NCI-H524 (cell line): ENCODE measurements around the gene ETS1.

ENCODE experiments used
- DNase-seq, 2 experiments: peaks; one replicate each; lab custom pipeline; 2025; lab: John Stamatoyannopoulos, UW

ETS1 gene

DNA sequence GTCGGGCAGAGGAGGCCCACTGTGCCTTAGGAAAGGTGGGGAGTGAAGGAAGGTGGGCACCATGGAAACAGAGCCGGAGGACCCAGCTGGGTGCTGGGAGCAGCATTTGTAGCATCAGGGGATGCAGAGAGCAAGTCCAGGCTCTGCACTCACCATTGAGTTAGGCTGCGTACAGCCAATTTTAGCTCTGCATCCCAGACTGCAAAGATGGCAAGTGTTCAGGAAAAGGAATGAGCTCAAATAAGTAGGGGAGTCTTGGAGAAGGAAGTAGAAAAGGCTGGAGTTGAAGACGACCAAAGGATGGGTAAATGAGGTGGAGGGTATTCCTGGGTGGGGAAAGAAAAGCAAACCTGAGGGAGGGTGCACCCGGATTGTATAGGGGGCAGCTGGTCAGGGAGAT lies 31.6 kb upstream of the ETS1 start:
- DNase-seq = no peak

DNA sequence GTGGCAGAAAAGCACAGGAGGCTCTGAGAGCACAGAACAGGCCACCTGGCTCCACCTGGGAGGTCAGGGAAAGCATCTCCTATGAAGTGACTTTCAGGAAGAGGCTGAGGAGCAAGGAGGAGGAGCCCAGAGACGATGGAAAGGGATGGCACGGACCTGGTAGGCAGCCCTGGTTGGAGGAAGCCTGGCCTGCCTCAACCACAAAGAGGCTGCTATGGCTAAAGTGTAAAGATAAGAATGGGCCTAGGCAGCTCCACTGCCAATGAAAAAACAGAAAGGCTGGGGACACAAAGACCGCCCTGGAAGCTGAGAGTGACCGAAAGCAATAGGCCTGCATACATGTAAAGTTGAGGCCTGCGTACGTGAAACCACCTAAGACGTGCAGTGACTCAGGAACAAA lies 31.2 kb upstream of the ETS1 start:
- no peak for DNase-seq

DNA sequence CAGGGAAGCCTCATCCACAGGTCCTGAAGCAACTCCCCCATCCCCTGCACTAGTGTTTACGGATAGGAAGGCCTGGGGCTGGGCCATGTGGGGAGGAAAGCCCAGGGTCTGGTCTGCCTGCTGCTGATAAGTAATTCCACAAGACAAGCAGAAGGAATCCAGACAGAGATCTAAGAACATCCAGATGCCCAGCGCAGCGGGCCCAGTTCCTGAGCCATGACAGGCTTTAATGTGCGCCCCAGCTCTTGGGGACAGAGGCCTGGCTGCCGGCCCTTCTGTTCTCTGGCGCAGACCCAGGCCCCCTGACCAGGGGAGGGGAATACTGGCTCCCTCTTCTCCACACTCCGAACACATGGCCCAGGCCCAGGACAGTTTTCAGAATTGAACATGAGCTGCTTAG lies 28.8 kb upstream of the ETS1 start:
- no peak for DNase-seq

DNA sequence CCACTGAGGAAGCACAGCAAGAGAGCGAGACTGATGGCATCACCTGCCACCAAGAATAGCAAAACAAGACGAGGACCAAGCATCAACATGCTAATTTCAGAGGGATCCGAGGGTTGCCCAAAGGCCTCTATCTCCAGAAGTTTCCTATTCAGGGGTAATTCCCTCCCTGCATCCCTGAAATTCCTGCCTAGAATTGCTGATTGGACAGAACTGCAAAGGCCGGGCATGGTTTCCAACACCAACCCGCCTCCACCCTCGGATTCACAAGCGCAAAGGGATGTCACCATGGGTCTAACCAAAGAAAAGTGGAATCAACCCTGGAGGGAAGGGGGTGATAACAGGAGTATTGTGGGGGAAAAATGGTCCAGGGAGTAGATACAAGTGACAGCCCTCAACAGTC lies 28.3 kb upstream of the ETS1 start:
- no peak for DNase-seq

DNA sequence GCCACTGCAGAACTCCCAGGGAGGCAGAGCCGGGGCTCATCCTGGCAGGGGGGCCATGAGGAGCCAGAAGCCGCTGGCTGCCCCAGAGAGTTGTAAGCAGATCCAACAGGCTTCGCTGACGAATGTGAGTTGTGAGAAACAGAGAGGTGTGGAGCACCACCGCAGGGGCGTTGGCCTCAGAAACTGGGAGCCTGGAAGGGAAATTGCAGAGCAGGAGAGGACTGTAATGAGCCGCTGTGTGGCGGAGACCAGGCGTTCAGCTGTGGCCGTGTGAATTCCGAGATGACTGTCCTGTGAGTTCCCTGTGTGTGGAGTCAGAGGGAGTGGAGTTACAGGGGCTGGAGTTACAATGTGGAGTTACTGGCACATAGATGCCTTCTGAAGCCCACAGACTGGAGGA lies 27.7 kb upstream of the ETS1 start:
- DNase-seq = no peak

DNA sequence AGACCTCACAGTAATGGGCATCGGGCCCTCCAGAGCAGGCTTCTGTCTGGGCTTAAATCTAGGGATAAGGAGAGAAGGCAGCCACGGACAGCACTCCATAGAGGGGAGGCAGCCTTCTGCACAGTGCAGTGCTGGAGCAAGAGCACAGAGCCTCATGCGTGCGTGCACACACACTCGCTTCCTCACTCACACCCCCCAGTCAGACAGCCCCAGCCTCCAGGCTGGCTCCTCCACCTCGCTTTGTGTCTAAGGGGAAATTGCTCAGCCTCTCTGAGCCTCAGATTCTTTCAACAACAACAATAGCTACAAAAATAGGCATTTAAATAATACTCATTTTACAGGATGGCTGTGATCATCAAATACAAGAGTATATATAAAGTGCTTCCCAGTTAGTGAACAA lies 26.7 kb upstream of the ETS1 start:
- no peak for DNase-seq

DNA sequence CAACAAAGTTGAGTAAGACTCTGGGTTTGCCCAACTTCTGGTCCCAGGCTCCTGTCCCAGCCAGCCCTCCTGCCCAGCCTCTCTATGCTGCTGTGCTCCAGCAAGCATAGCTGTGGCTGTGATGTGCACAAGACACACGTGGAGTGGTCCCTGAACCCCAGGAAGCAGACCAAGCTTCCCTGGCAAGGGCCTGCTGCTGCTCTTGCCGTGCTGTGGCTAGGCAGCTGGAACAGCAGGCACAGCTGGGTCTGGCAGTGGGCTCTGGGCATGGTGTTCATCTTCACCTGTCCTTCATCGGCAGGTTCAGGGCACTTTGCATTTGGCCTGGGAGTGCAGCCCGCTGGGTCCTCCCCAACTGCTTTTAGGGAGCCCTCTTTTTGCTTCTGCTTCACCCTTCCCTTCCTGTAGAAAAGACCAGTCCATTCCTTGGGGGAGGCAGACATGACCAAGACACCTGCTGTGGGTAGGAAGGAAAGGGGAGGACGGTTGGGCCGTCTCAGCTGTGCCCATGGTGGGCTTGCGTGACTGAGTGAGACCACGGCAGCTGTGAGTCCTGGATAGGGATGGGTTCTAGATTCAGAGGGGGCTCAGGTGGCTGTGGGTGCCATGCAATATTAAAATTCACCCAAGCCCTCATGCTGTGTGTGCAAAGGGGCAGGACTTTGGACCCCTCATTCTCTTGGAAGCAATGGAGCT lies 26.1 kb upstream of the ETS1 start:
- no peak for DNase-seq

DNA sequence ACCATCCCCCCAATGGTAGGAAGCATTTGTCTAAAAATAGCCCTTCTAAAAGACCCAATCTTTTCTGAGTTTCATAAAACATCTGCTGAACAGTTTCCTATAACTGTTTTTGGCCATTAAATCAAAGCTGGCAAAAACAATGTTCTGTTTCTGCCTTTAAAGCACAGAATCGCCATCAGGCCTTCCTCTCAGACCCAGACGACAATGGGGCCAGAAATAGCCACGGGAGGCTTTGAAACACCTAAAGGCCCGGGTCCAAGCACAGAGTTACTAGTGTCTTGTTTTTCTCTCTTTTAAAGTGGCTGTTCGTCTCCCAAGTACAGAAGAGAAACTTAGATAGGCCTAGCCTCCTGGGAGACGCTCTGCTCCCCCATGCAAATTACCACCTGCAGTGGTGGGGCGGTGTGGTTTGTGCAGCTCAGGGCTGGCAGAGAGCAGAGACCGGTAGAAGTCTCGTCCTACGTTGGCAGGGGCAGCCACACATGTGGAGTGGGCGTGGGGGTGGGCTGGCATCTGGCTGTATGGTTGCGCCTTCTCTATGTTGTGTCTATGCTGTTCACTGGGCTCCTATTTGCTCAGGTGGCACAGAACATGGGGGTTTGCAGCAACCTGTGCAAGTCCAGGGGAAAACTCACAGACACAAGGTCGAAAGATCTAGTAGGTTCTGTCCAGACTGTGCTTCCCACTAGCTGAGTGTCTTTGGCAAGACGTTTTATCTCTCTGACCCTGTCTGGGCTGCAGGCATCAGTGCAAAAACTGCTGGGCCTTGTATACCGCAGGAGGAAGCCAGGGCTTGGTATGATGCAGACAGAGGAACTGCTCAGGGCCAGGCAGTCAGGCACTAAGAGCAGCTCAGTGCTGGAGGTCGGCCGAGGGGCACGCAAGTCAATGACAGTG lies 23.6 kb upstream of the ETS1 start:
- no peak for DNase-seq

DNA sequence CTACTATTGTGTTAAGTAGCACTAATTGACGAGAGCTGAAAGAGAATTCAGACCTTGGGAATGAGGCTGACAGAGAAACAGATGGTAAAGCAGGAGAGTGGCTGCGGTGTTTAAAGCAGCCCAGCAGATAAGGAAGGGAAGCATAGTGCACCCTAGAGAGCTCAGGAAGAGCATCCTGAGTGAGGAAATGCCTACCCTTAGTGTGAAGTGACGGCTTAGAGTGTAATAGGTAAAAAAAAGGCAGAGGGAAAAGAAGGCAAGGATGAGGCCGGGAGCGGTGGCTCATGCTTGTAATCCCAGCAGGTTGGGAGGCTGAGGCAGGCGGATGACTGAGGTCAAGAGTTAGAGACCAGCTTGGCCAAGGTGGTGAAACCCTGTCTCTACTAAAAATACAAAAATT lies 22.4 kb upstream of the ETS1 start:
- no peak for DNase-seq

DNA sequence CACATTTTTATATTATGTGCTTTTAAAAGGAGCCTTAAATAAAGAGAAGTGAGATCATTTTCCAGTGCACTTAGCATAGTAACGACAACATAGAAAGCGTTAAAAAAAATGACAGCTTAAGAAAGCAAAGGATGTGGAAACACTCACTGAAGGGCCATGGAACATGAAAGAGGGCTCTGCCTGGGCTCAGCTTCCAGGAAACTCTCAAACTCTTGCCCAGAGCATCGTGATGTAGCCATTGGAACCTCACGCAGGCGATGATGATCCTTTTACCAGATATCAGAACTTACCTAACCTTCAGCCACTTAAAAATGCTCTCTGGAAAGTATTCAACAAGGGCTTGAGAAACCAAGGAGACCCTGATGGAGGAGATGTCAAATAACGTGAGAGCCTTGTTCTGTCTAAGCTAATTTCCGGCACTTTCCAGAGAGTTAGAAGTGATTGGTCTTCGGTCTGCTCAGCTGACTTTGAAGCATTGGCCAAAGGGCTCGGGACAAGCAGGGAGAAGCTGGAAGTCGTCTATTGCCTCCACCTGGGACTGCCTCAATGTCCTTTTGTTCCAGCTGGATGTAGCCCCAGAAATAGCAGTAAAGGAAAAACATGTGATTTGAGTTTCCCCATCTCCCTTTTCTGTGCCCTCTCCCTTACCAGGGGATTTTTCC lies 21.5 kb upstream of the ETS1 start:
- no peak for DNase-seq

DNA sequence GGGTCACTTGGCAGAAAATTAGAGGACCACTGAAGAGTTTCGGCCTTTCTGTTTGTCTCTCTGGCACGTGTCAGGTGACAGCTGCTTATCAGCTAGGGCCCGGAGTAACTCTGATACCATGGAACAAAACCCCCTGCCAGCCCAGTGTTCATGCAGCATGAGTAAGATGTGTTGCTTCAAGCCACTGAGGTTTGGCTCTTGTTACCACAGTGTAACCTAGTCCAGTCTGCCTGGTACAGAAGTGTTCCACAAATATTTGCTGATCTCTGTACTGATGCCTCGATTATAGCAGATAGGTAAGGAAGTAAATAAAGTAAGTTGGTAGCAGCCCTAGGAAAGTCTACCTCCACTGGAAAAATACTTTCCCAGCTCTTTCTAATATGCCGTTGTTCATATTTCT lies 20.5 kb upstream of the ETS1 start:
- no peak for DNase-seq

DNA sequence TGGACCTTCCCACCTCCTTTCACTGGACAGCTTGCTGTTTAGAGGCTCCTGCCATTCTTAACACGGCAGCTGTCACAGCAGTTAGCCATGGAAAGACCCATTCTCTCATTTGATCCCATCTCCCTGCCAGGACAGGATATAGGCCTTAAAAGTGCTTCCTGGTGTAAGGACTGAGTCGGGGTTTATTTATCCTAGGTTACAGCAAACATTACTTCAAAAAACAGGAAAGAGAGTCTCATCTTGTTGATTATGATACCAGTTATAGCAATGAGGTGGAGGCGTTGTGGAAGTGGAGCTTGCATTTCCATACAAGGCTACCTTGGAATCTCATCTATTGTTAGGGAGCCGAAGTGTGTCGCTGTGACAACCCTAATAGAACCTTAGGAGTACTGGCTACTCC lies 17.4 kb upstream of the ETS1 start:
- no peak for DNase-seq

DNA sequence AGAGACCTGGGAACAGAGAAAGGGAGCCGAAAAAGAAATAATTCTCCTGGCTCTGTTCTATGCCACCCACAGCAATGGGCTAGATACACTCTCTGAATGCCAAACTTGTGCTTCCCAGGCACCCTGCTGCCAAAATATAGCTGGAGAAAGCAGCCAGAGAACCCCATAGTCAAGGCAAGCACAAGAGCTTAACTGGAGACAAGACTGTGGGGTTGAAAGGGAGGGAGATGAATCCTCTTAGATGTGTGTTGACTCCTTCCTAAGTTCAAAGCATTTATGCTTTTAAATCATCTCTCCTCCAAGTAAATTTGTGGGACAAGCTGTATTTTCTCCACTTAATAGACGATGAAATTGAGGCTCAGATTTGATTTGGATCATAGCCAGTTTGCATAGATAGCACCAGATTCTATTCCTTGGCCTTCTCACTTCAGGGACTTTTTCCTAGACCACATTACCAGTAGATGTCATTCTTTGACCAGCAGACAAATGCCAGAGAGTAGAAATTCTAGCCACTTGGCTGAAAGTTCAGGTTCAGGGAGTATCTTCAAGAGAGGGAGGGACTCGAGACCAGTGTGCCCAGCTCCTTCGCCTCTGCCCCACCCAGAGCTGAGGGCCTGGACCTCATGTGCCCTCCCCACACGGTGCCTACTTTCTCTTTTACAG lies 16.5 kb upstream of the ETS1 start:
- DNase-seq = no peak

DNA sequence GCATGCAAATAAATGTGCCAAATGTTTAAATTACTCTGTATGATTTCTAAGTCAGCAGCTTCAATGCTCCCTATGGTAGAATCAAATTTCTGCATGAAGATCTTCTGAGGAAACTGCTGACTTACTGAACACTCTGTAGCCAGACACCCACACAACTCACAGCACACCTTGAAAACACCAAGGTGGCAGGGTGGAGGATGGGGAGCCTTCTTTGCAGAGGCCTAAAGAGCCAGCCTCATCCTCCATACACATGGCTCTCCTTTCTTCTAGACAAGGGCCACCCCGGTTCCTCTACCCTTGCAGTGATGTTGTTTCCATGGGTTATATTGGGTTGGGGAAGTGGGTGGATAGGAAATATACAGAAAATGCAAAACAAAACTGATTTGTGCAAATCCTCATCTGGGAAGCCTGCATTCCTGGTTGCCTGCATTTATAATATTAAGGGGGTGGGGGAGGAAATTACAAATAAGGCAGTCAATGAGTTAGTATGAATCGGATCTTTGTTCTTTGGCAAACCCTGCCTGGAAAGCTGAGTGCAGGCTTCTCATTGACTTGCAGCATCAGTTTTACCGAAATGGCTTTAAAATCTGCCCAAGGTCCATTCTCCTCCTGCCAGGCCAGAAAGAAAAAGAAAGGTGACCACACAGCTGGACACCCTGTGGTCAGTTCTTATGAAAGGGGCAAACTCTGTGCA lies 15.8 kb upstream of the ETS1 start:
- no peak for DNase-seq

DNA sequence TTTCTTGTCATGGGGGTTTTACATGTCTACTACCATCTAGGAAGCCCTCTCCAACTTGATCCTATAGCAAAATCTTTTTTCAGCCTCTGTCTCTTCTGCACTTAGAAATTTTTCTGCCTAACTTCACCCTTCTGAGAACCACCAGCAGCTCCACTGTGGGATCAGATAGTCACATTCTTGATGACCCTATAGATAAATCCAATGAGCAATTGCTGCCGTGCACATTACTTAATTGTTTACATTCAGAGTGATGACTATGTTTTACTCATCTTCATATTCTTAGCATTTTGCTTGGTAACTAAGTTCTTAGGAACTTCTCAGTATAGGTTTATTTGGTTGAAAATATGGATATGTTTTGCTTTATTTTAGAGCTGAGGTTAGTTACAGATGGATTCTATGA lies 12.4 kb upstream of the ETS1 start:
- DNase-seq = no peak

DNA sequence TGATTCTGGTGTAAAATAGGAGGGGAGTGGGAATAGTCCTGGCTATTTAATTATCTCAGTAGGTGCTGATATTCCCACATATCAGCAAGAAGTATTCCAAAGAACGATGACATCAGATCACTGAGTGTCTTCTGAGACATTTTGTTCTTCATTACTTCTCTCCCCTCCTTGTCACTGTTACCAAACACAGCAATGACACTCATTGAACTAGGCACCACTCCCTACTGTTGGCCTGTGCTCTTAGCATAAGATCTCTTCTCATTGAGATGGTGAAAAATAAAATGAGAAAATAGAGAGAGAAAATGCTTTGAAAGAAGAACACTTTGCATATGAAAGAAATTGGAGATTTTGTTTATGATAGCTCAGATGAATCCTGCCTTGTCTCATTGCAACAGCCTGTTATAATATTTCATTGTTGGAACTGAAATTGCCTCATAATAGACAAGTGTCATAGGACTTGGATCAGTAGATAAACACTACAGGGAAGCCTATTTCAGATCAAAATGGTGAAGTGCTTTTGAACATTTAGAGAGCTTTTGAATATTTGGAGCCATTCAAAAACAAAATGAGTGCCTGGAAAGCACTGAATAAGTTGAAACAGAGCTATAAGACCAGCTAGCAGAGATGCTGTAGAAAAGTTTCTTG lies 11.3 kb upstream of the ETS1 start:
- DNase-seq = no peak

DNA sequence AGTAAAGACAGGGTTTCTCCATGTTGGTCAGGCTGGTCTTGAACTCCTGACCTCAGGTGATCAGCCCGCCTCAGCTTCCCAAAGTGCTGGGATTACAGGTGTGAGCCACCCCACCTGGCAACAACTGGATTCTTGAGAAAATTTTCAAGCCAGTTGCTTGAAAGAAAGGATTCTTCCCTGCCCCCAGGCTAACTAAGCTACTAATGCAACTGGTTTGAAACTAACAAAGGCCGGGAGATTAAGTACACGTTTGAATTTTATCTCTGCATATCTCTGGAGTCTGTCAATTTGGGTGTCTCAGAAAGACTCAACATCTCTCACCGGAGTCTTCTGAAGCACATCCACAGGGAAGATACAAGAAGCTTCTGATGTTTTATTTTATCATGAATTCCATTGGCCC lies 10.7 kb upstream of the ETS1 start:
- no peak for DNase-seq

DNA sequence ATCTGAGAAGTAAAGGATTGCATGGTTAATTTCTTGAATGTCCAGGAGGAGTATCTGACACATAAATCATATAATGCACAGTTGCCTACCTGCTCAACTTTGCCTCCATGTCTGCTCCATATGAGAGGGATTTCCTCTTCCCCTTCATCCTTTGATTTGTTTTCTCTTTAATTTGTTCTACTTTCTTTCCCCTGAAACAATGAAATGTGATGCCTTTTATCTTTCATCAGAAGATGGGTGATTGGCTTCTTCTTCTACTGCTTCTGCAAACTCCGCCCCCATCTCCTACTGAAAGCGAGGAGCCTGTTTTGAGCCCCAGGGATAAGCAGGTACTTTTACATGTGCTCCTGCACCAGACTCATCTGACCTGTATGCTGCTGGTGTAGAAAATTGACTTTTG lies 9.9 kb upstream of the ETS1 start:
- DNase-seq = no peak

DNA sequence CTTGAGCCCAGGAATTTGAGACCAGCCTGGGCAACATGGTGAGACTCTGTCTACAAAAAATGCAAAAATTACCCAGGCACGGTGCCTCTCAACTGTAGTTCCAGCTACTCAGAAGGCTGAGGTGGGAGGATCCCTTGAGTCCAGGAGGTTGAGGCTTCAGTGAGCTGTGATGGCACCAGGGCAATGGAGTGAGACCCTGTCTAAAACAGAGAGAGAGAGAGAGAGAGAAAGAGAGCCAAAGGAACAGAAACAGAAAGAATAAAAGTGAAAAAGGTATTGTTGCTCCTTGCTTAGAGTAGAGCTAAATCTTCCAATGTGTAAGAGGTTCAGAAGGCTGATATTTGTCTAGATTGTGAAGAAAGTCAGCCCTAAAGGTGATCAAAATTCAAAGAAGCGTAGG lies 8.9 kb upstream of the ETS1 start:
- no peak for DNase-seq

DNA sequence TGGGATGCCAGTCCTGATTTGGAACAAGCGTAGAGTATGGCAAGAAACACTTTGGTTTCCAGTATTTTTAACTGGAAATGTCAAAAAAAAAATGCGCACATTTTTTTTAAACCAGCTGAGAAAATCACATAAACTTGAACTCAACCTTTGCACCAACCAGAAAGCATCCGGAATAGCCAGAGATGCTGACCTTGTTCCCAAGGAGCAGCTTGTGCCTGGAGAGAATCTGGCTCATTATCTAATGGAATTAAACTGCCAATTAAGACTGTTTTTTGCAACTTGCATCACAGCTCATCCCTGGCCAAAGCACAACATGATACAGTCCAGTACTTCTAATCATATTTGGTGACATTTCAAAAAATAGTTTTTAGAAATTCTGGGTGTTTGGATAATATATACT lies 8.4 kb upstream of the ETS1 start:
- no peak for DNase-seq

DNA sequence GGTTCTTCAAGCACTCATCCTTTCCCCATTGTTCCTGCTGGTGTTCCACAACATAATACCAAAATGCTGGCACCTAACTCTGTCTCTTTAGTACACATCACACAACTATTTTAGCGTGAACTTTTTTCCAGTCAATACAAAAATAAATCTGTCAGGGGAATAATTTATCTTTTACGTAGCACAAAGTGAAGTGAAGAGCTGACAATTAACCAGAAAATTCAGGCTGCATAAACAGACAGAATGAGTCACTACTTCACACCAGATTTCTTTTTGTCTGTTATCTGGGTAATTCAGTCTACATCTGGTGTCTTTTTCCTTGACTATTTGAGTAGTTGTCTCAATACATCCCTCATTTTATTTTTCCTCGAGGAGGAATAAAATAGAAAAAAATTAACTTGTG lies 7.9 kb upstream of the ETS1 start:
- no peak for DNase-seq

DNA sequence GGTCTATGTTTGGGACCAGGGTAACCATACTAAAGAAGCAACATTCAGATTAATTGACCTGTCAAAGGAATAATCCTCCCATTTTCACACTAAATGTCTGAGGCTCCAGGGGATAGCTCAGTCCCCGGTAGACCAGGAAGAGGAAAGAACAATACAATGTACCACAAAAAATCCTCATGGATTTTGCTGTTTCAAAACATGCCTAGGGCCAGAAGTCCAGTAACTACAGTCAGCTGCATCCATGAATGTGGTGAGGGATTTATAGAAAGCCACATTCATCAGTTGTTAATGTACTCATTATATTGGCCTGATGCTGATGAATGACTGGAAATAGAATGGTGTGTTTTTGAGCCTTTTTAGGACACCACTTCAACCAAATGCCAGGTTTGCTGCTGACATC lies 6.9 kb upstream of the ETS1 start:
- DNase-seq = no peak
